HEK293 (cell line): Measurements from ENCODE around the gene WDR19.

Source experiments
- BCL11A ChIP-seq: fragments of 450-650 bp; formaldehyde crosslinking; IDR thresholded peaks from 2 replicates; pipeline ENCODE4 v1.5.1; 2016; ENCODE audit warnings: low read depth, missing biosample characterization, missing genetic modification characterization
- KLF16 ChIP-seq: fragments of 450-650 bp; formaldehyde crosslinking; IDR thresholded peaks from 2 replicates; pipeline ENCODE4 v1.5.1; 2017; ENCODE audit warnings: missing biosample characterization, missing genetic modification characterization
- TCF7L2 ChIP-seq: IDR thresholded peaks from 2 replicates; pipeline ENCODE4 v1.6.1; 2011; ENCODE audit warnings: low read depth, mild to moderate bottlenecking, inconsistent platforms, low read length, moderate library complexity, borderline replicate concordance
- ZFHX2 ChIP-seq: fragments of 450-650 bp; formaldehyde crosslinking; conservative IDR thresholded peaks from 2 replicates; pipeline ENCODE4 v1.5.1; 2016; ENCODE audit warnings: missing biosample characterization, missing genetic modification characterization
- ZNF423 ChIP-seq: fragments of 450-650 bp; formaldehyde crosslinking; IDR thresholded peaks from 2 replicates; pipeline ENCODE4 v1.5.1; 2016; ENCODE audit warnings: missing biosample characterization, missing genetic modification characterization
- ZNF426 ChIP-seq: fragments of 450-650 bp; formaldehyde crosslinking; IDR thresholded peaks from 2 replicates; pipeline ENCODE4 v1.5.1; 2017; ENCODE audit warnings: missing biosample characterization, missing genetic modification characterization, mild to moderate bottlenecking, inconsistent platforms, moderate library complexity
- ZNF555 ChIP-seq: fragments of 450-650 bp; formaldehyde crosslinking; conservative IDR thresholded peaks from 2 replicates; pipeline ENCODE4 v1.5.1; 2017; ENCODE audit warnings: missing biosample characterization, mild to moderate bottlenecking, missing genetic modification characterization, inconsistent platforms
- ZNF670 ChIP-seq: fragments of 450-650 bp; formaldehyde crosslinking; IDR thresholded peaks from 2 replicates; pipeline ENCODE4 v1.5.1; 2016; ENCODE audit warnings: missing biosample characterization, missing genetic modification characterization, low read depth
- TF ChIP-seq, protein P1 (sequence below): fragments of 450-650 bp; formaldehyde crosslinking; IDR thresholded peaks from 2 replicates; pipeline ENCODE4 v1.5.1; 2016; ENCODE audit warnings: missing biosample characterization, missing genetic modification characterization
- TF ChIP-seq, protein P2 (sequence below): fragments of 450-650 bp; formaldehyde crosslinking; IDR thresholded peaks from 2 replicates; pipeline ENCODE4 v1.5.1; 2016; ENCODE audit warnings: missing biosample characterization, missing genetic modification characterization
- TF ChIP-seq, protein P3 (sequence below): fragments of 450-650 bp; formaldehyde crosslinking; IDR thresholded peaks from 2 replicates; pipeline ENCODE4 v1.5.1; 2016; ENCODE audit warnings: missing biosample characterization, missing genetic modification characterization

DNA sequence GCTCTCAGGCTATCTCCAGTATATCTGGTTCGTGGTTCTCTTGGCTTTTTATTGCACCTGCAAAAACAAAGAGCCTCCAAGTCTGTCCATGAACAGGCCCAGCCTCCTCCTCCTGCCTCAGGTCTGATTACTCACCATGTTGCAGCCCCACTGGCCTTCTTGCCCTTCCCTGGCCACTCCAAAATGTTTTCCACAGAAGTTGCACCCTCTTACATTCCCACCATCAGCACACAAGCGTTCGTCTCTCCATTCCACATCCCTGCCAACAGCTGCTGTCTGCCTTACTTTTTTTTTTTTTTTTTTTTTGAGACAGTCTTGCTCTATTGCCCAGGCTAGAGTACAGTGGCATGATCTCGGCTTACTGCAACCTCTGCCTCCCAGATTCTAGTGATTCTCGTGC lies 97.1 kb downstream of the WDR19 start:
- TF ChIP-seq, protein P1, sequence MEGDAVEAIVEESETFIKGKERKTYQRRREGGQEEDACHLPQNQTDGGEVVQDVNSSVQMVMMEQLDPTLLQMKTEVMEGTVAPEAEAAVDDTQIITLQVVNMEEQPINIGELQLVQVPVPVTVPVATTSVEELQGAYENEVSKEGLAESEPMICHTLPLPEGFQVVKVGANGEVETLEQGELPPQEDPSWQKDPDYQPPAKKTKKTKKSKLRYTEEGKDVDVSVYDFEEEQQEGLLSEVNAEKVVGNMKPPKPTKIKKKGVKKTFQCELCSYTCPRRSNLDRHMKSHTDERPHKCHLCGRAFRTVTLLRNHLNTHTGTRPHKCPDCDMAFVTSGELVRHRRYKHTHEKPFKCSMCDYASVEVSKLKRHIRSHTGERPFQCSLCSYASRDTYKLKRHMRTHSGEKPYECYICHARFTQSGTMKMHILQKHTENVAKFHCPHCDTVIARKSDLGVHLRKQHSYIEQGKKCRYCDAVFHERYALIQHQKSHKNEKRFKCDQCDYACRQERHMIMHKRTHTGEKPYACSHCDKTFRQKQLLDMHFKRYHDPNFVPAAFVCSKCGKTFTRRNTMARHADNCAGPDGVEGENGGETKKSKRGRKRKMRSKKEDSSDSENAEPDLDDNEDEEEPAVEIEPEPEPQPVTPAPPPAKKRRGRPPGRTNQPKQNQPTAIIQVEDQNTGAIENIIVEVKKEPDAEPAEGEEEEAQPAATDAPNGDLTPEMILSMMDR (tag by site-specific recombination), result no peak
- TF ChIP-seq ZNF670 (tag by site-specific recombination), result no peak
- no peak for TF ChIP-seq ZNF426 (tag by site-specific recombination)
- no peak for TF ChIP-seq ZNF555
- TF ChIP-seq, protein P2, sequence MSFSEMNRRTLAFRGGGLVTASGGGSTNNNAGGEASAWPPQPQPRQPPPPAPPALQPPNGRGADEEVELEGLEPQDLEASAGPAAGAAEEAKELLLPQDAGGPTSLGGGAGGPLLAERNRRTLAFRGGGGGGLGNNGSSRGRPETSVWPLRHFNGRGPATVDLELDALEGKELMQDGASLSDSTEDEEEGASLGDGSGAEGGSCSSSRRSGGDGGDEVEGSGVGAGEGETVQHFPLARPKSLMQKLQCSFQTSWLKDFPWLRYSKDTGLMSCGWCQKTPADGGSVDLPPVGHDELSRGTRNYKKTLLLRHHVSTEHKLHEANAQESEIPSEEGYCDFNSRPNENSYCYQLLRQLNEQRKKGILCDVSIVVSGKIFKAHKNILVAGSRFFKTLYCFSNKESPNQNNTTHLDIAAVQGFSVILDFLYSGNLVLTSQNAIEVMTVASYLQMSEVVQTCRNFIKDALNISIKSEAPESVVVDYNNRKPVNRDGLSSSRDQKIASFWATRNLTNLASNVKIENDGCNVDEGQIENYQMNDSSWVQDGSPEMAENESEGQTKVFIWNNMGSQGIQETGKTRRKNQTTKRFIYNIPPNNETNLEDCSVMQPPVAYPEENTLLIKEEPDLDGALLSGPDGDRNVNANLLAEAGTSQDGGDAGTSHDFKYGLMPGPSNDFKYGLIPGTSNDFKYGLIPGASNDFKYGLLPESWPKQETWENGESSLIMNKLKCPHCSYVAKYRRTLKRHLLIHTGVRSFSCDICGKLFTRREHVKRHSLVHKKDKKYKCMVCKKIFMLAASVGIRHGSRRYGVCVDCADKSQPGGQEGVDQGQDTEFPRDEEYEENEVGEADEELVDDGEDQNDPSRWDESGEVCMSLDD (tag by site-specific recombination), result no peak
- no peak for TF ChIP-seq BCL11A (tag by site-specific recombination)
- no peak for TF ChIP-seq KLF16
- TF ChIP-seq, protein P3, sequence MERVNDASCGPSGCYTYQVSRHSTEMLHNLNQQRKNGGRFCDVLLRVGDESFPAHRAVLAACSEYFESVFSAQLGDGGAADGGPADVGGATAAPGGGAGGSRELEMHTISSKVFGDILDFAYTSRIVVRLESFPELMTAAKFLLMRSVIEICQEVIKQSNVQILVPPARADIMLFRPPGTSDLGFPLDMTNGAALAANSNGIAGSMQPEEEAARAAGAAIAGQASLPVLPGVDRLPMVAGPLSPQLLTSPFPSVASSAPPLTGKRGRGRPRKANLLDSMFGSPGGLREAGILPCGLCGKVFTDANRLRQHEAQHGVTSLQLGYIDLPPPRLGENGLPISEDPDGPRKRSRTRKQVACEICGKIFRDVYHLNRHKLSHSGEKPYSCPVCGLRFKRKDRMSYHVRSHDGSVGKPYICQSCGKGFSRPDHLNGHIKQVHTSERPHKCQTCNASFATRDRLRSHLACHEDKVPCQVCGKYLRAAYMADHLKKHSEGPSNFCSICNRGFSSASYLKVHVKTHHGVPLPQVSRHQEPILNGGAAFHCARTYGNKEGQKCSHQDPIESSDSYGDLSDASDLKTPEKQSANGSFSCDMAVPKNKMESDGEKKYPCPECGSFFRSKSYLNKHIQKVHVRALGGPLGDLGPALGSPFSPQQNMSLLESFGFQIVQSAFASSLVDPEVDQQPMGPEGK (tag by site-specific recombination), result no peak
- TF ChIP-seq TCF7L2, result no peak
- no peak for TF ChIP-seq ZNF423
- TF ChIP-seq ZFHX2 (tag by site-specific recombination), result no peak
